ENCODE data around the gene ITSN1.

- TF ChIP-seq CTCF (IDR thresholded peaks at IDR 0.05; ENCODE audit: poor library complexity, severe bottlenecking) (no peak), POLR2AphosphoS5 (IDR thresholded peaks at IDR 0.05) (no peak), EP300 (conservative IDR thresholded peaks at IDR 0.05; ENCODE audit: poor library complexity, severe bottlenecking) (no peak)
Measured at GRCh38 chr21:33645730-33646129, 3.4 kb downstream of the ITSN1 start.
